Naive thymus-derived CD4-positive, alpha-beta T cell (primary cell): ENCODE data around the gene KDM3B. TPM values are rescaled to one million over a fixed set of nuclear protein-coding genes. Genes with fewer than 3 reads are reported as not detected.
A peak's percentile ranks its signal among the peaks of the same experiment; 100 is the strongest.

ENCODE experiments used
- ATAC-seq: fragments of 150-1000 bp; cut with Tn5 transposase; 2 replicates; pipeline ENCODE4 v1.10.0; 2021; ENCODE audit warnings: mild to moderate bottlenecking, moderate library complexity
- CTCF ChIA-PET: fragments of 350-600 bp; sonication (Branson Sonifier 250); formaldehyde crosslinking; loops from one replicate; lab custom pipeline; 2021; ENCODE audit warnings: antibody characterized with exemption; lab: Charles Lee
- POLR2A ChIA-PET: fragments of 350-600 bp; sonication (Branson Sonifier 250); formaldehyde crosslinking; loops from one replicate; lab custom pipeline; 2021; ENCODE audit warnings: antibody characterized with exemption, inconsistent platforms; lab: Charles Lee
- DNase-seq, 9 donors: peaks; one replicate each; pipeline versions ENCODE4 v3.0.0 to v3.0.0-alpha.2; 2020 to 2022; ENCODE audit warnings: mixed read lengths in 1 of 9
- H3K27ac ChIP-seq: one replicate; pipeline ENCODE4 v1.7.0; 2013; ENCODE audit warnings: mild to moderate bottlenecking, low read depth, low read length, moderate library complexity
- H3K27me3 ChIP-seq, 2 donors: one replicate each; pipeline ENCODE4 v1.7.0; 2013; ENCODE audit warnings: low read length in 2 of 2, mild to moderate bottlenecking in 2 of 2, moderate library complexity in 2 of 2; ENCODE audit not compliant: control insufficient read depth in 2 of 2, insufficient read depth in 2 of 2
- H3K36me3 ChIP-seq, 3 experiments: 1 replicate in 2 of 3; 2 replicates in 1 of 3; pipeline ENCODE4 v1.7.0; 2013; ENCODE audit warnings: low read length in 3 of 3, mild to moderate bottlenecking in 3 of 3, moderate library complexity in 1 of 3; ENCODE audit not compliant: insufficient read depth in 3 of 3, control insufficient read depth in 2 of 3
- H3K4me1 ChIP-seq, 2 donors: one replicate each; pipeline ENCODE4 v1.7.0; 2013; ENCODE audit warnings: low read length in 2 of 2, mild to moderate bottlenecking in 2 of 2, moderate library complexity in 1 of 2; ENCODE audit not compliant: control insufficient read depth in 2 of 2, insufficient read depth in 2 of 2
- H3K4me3 ChIP-seq: 2 replicates; pipeline ENCODE4 v1.7.0; 2013; ENCODE audit warnings: mild to moderate bottlenecking, low read length
- H3K9me3 ChIP-seq, 3 experiments: 1 replicate in 2 of 3; 2 replicates in 1 of 3; pipeline ENCODE4 v1.7.0; 2013; ENCODE audit warnings: low read length in 3 of 3; ENCODE audit not compliant: control insufficient read depth in 2 of 3
- H3K27ac Mint-ChIP-seq, 9 donors: one replicate each; pipeline ENCODE4 v1.8.0; 2020 to 2022; ENCODE audit warnings: mixed read lengths in 9 of 9, mild to moderate bottlenecking in 8 of 9, moderate library complexity in 5 of 9, inconsistent platforms in 2 of 9
- H3K27me3 Mint-ChIP-seq, 5 donors: one replicate each; pipeline ENCODE4 v1.8.0; 2021 to 2022; ENCODE audit warnings: mixed read lengths in 5 of 5, mild to moderate bottlenecking in 1 of 5
- H3K36me3 Mint-ChIP-seq, 5 donors: one replicate each; pipeline ENCODE4 v1.8.0; 2020 to 2022; ENCODE audit warnings: mixed read lengths in 5 of 5, mild to moderate bottlenecking in 3 of 5, inconsistent platforms in 1 of 5
- H3K4me1 Mint-ChIP-seq, 7 donors: one replicate each; pipeline ENCODE4 v1.8.0; 2020 to 2022; ENCODE audit warnings: mixed read lengths in 7 of 7, mild to moderate bottlenecking in 3 of 7, inconsistent platforms in 1 of 7
- H3K4me3 Mint-ChIP-seq, 10 donors: one replicate each; pipeline ENCODE4 v1.8.0; 2020 to 2022; ENCODE audit warnings: mild to moderate bottlenecking in 10 of 10, mixed read lengths in 10 of 10, moderate library complexity in 6 of 10, inconsistent platforms in 2 of 10
- H3K9me3 Mint-ChIP-seq, 11 donors: one replicate each; pipeline ENCODE4 v1.8.0; 2020 to 2022; ENCODE audit warnings: mixed read lengths in 11 of 11, mild to moderate bottlenecking in 4 of 11, inconsistent platforms in 1 of 11, moderate library complexity in 1 of 11
- intact Hi-C, 2 donors: fragments of 100-400 bp; cut with micrococcal nuclease; formaldehyde crosslinking; loops; one replicate each; pipeline ENCODE4 v1.15.1; 2023
- polyA plus RNA-seq, 2 donors: library from polyadenylated mRNA; unstranded; fragments of 300-500 nt; fragmentation: Illumina TruSeq; gene quantifications; one replicate each; pipeline ENCODE4 v1.2.3, GENCODE V29; 2021
- total RNA-seq, 6 experiments: library from RNA in 5 of 6; stranded (reverse) in 5 of 6; gene quantifications; 1 replicate in 5 of 6; 2 replicates in 1 of 6; pipeline ENCODE4 v1.2.3 and lab custom pipeline; 2021 to 2026

Gene KDM3B
- total and polyA plus RNA-seq, 7 experiments from 2014 or later, result 12.8 to 90.2 (median 80.5) TPM

DNA sequence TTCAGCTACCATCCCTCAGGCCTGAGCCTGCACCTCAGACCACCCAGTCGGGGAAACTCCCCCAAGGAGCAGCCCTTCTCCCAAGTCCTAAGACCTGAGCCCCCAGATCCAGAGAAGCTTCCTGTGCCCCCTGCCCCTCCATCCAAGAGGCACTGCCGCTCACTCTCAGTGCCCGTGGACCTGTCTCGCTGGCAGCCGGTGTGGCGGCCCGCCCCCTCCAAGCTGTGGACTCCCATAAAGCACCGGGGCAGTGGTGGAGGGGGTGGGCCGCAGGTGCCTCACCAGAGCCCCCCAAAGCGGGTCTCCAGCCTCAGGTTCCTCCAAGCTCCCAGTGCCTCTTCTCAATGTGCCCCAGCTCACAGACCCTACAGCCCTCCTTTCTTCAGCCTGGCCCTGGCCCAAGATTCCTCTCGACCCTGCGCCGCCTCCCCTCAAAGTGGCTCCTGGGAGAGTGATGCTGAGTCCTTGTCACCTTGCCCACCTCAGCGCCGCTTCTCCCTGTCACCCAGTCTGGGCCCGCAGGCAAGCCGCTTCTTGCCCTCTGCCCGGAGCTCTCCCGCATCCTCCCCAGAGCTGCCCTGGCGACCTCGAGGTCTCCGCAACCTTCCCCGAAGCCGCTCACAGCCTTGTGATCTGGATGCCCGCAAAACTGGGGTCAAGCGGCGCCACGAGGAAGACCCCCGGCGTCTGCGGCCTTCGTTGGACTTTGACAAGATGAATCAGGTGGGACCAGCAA lies 7.4 kb upstream of the KDM3B start:
- ATAC-seq, result no peak
- H3K27ac Mint-ChIP-seq, result no peak overlapping the region
- DNase-seq, result no peak
- ChIA-PET CTCF (no interaction called here), POLR2A (interaction anchor here (0.9 to 1.2 kb wide), 2 partner anchors 8 to 10 kb away, joined by 3 read pairs; no protein-coding TSS in a partner anchor)
- intact Hi-C loops, result no loop called here
- Histone ChIP-seq H3K9me3 (no peaks in the 10 kb centered on the region), H3K27ac (no peak overlapping the region), H3K4me1 (peaks cover 0 to 3% of the 10 kb centered on the region in 2 donors), H3K27me3 (no peaks in the 10 kb centered on the region), H3K4me3 (no peak overlapping the region), H3K36me3 (peaks cover 14 to 62% (median 18%) of the 10 kb centered on the region in 3 experiments)
- peaks cover 9 to 24% (median 17%) of the 10 kb centered on the region in 7 donors for H3K4me1 Mint-ChIP-seq
- H3K4me3 Mint-ChIP-seq, result no peak overlapping the region
- no peaks in the 10 kb centered on the region for H3K9me3 Mint-ChIP-seq
- H3K36me3 Mint-ChIP-seq, result peaks cover 0 to 50% (median 20%) of the 10 kb centered on the region in 5 donors
- H3K27me3 Mint-ChIP-seq, result no peaks in the 10 kb centered on the region

DNA sequence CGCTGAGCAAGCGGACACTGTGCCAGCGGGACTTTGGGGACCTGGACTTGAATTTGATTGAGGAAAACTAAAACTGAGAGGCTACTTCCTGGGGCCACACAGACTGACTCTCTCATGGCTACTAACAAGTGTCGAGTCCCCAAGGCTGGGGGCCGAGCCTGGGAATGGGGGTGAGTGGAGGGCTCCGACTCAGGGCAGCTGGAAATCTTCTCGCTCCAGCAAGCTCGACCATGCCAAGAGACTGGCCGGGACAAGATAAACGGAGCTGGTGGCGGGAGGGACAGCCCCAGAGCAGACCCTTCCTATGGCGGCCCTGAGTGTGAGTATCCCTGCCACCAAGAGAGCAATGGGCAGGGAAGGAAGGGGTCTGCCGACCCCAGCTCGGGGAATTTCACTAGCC lies 5.6 kb upstream of the KDM3B start:
- H3K4me3 Mint-ChIP-seq, result no peak overlapping the region
- peaks cover 5 to 20% (median 13%) of the 10 kb centered on the region in 7 donors for H3K4me1 Mint-ChIP-seq
- DNase-seq (no peak), ATAC-seq (no peak)
- no peaks in the 10 kb centered on the region for H3K27me3 ChIP-seq
- H3K27ac Mint-ChIP-seq, result peak overlapping the region in 1 of 9 donors; percentile 43
- H3K9me3 ChIP-seq, result peaks cover 0 to 2% (median 0%) of the 10 kb centered on the region in 3 experiments
- no peaks in the 10 kb centered on the region for H3K27me3 Mint-ChIP-seq
- H3K27ac ChIP-seq, result no peak overlapping the region
- intact Hi-C loops, result no loop called here
- ChIA-PET CTCF (no interaction called here), POLR2A (interaction anchor here (0.6 to 9.7 kb wide), 2 partner anchors 10 to 169 kb away, joined by 3 to 343 read pairs; partner anchors contain the start of genes CDC25C and FAM53C)
- H3K4me3 ChIP-seq, result no peak overlapping the region
- peaks cover 0 to 6% (median 0%) of the 10 kb centered on the region in 11 donors for H3K9me3 Mint-ChIP-seq
- H3K36me3 ChIP-seq, result peaks cover 14 to 55% (median 18%) of the 10 kb centered on the region in 3 experiments
- peaks cover 0 to 48% (median 21%) of the 10 kb centered on the region in 5 donors for H3K36me3 Mint-ChIP-seq
- H3K4me1 ChIP-seq, result peaks cover 0 to 2% of the 10 kb centered on the region in 2 donors

DNA sequence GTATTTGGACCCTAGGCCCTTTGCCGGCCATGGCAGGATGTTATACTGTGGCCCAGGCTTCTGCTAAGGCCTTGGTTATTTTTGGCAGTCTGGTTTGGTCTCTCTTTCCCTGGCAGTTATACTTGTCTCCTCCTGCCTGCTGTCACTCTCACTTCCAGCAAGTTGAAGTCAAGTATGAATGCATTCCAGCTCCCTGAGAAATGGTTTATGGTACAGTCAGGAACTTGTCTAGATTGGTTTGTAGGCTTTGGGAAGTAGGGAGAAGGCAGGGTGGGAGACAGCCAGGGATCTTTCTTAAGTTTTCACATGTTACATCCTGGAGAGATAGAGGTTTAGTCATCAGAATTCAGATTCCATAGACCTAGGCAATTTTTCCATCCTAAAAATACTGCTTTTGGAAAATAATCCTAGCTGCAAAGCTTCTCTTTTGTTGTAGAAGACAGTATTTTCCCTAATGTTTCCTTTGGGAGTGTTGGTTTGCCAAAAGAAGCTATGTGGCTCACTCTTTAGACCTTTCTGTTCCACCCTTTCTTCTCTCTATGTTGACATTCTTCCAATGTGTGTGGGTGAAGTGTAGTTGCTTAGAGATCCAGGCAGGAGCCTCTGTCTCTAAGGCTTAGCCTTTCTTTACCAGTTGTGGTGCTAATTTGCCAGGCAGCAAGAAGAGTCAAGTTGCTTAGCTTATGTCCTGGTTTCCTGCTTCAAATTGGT lies 2.5 kb upstream of the KDM3B start:
- H3K4me3 Mint-ChIP-seq, result peak overlapping the region in 1 of 10 donors; percentile 87
- Histone ChIP-seq H3K36me3 (peaks cover 13 to 43% (median 14%) of the 10 kb centered on the region in 3 experiments), H3K9me3 (peaks cover 0 to 6% (median 0%) of the 10 kb centered on the region in 3 experiments), H3K4me3 (no peak overlapping the region), H3K27me3 (no peaks in the 10 kb centered on the region), H3K4me1 (peaks cover 12 to 19% of the 10 kb centered on the region in 2 donors), H3K27ac (no peak overlapping the region)
- peaks cover 0 to 33% (median 20%) of the 10 kb centered on the region in 5 donors for H3K36me3 Mint-ChIP-seq
- DNase-seq (no peak), ATAC-seq (no peak)
- no peaks in the 10 kb centered on the region for H3K27me3 Mint-ChIP-seq
- ChIA-PET CTCF (interaction anchor here (0.8 to 1.1 kb wide), 3 partner anchors 9 to 16 kb away, joined by 3 to 4 read pairs (median 3); partner anchors contain the start of gene FAM53C), POLR2A (interaction anchor here (9.7 kb wide), 1 partner anchor 13 kb away, joined by 343 read pairs; the partner anchor contains the start of genes CDC25C and FAM53C)
- H3K4me1 Mint-ChIP-seq, result peaks cover 17 to 36% (median 33%) of the 10 kb centered on the region in 7 donors
- H3K9me3 Mint-ChIP-seq, result peaks cover 0 to 9% (median 0%) of the 10 kb centered on the region in 11 donors
- H3K27ac Mint-ChIP-seq, result peak overlapping the region in 5 of 9 donors; percentile 1 to 50 (median 25)
- intact Hi-C loops, result loop anchor here (5.0 to 10.0 kb wide), 6 partner anchors 57 to 1827 kb away; partner anchors contain the start of genes CYSTM1 (in 1 of the 2), FAM13B (in 1 of the 2), HNRNPA0 (in 1 of the 2) and MATR3 (in 1 of the 2)

DNA sequence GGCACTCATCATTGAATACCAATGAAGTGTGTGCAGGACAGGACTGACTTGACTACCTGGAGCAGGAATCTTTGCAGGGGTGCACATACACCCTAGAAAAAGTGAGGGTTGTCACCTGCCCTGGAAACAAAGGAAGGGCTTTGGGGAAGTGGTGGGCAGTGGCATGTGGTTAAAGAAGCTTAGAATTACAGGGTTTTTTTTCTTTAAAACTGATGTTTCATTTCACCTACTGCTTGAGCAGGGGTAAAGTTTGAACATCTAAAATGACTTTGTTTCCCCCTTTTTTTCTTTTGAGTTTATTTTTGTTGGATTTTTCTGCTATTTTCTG lies 2.0 kb upstream of the KDM3B start:
- no peak overlapping the region for H3K4me3 ChIP-seq
- Mint-ChIP-seq H3K27ac (peak overlapping the region in 6 of 9 donors; percentile 1 to 76 (median 46)), H3K4me1 (peaks cover 21 to 41% (median 38%) of the 10 kb centered on the region in 7 donors), H3K36me3 (peaks cover 0 to 29% (median 19%) of the 10 kb centered on the region in 5 donors), H3K9me3 (peaks cover 0 to 9% (median 0%) of the 10 kb centered on the region in 11 donors), H3K4me3 (peak overlapping the region in 3 of 10 donors; percentile 16 to 87 (median 45)), H3K27me3 (no peaks in the 10 kb centered on the region)
- ChIA-PET POLR2A (interaction anchor here (9.7 kb wide), 1 partner anchor 14 kb away, joined by 343 read pairs; the partner anchor contains the start of genes CDC25C and FAM53C), CTCF (interaction anchor here (0.8 to 1.1 kb wide), 4 partner anchors 9 to 184 kb away, joined by 3 to 5 read pairs (median 4); partner anchors contain the start of gene FAM53C)
- H3K36me3 ChIP-seq, result peaks cover 10 to 38% (median 12%) of the 10 kb centered on the region in 3 experiments
- no peak overlapping the region for H3K27ac ChIP-seq
- DNase-seq (no peak), ATAC-seq (no peak)
- H3K4me1 ChIP-seq, result peaks cover 17 to 24% of the 10 kb centered on the region in 2 donors
- H3K9me3 ChIP-seq, result peaks cover 0 to 6% (median 0%) of the 10 kb centered on the region in 3 experiments
- intact Hi-C loops, result loop anchor here (5.0 to 10.0 kb wide), 6 partner anchors 57 to 1827 kb away; partner anchors contain the start of genes CYSTM1 (in 1 of the 2), FAM13B (in 1 of the 2), HNRNPA0 (in 1 of the 2) and MATR3 (in 1 of the 2)
- no peaks in the 10 kb centered on the region for H3K27me3 ChIP-seq

DNA sequence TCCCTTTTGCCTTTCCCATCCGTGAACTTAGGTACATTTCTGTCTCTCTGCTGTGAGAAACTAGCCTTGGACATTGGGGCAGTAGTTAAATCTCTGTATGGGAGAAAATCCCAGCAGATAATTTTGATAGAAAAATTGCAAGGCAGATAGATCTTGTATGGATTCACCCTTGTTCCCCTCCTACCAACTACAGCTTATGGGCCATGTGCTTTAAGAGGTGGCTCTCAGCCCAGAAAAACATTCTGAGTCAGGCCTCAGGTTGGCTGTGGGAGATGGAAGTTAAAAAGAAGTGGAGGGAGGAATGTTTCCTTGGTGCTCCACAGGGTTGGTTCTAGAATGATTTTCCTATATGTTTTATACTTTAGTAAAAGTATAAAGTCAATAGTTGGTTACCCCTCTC lies 1.4 kb upstream of the KDM3B start:
- H3K4me1 ChIP-seq, result peaks cover 18 to 29% of the 10 kb centered on the region in 2 donors
- Mint-ChIP-seq H3K27ac (peak overlapping the region in 3 of 9 donors; percentile 1 to 92 (median 25)), H3K27me3 (no peaks in the 10 kb centered on the region), H3K4me1 (peaks cover 24 to 46% (median 42%) of the 10 kb centered on the region in 7 donors), H3K9me3 (peaks cover 0 to 9% (median 0%) of the 10 kb centered on the region in 11 donors), H3K4me3 (peak overlapping the region in 3 of 10 donors; percentile 16 to 87 (median 84)), H3K36me3 (peaks cover 0 to 24% (median 15%) of the 10 kb centered on the region in 5 donors)
- POLR2A ChIA-PET, result interaction anchor here (1.2 to 9.7 kb wide), 2 partner anchors 14 to 172 kb away, joined by 3 to 343 read pairs; partner anchors contain the start of genes CDC25C, FAM53C and KIF20A
- peaks cover 6 to 32% (median 8%) of the 10 kb centered on the region in 3 experiments for H3K36me3 ChIP-seq
- peaks cover 0 to 6% (median 0%) of the 10 kb centered on the region in 3 experiments for H3K9me3 ChIP-seq
- no peak for ATAC-seq
- no peaks in the 10 kb centered on the region for H3K27me3 ChIP-seq
- intact Hi-C loops, result loop anchor here (5.0 to 10.0 kb wide), 6 partner anchors 56 to 1826 kb away; partner anchors contain the start of genes CYSTM1 (in 1 of the 2), FAM13B (in 1 of the 2), HNRNPA0 (in 1 of the 2) and MATR3 (in 1 of the 2)
- no peak overlapping the region for H3K4me3 ChIP-seq
- no peak for DNase-seq
- CTCF ChIA-PET, result interaction anchor here (0.6 to 4.0 kb wide), 9 partner anchors 11 to 185 kb away, joined by 3 to 117 read pairs (median 5); partner anchors contain the start of genes BRD8, CDC25C, FAM53C and KIF20A
- H3K27ac ChIP-seq, result no peak overlapping the region
